Measurements from ENCODE around the gene ACTN1. TPM values are rescaled to one million over a fixed set of nuclear protein-coding genes. Genes with fewer than 3 reads are reported as not detected.

The ACTN1 gene
- total and polyA plus RNA-seq, 10 of the 15 experiments (the other 5 are each of a cell fraction or from before 2014, with no cell fraction given) = 0.14 to 39.4 (median 2.6) TPM

DNA sequence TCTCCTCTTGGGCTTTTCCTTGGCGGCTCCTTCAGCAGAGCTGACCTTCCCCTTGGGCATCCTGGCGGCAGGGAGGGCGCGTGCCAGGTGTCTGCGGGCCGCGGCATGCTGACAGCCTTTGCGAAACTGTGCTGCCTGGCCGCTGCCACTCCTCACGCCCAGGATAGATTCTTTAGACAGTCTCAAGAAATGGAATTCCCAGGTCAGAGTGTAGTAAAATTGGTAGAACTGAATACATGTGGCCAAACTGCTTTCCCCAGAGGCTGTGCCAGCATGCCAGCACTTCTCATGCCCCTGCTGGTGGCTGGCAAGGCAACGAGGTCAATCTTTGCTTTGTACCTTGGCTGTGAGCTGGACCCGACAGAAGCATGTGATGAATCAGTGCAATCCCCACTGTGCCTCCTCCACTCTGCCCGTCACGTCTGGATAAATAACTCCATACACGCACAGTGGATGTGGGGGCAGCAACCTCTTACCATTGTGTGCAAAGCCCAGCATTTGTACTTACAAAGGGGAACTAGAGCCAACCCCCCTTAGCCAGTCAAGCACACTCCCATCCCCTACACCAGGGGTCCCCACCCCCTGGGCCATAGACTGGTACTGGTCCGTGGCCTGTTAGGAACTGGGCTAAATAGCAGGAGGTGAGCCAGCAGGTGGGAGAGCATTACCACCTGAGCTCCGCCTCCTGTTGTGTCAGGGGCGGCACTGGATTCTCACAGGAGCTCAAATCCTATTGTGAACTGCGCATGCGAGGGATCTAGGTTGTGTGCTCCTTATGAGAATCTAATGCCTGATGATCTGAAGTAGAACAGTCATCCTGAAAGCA, 90.9 kb downstream of the ACTN1 start:
- H3K9ac ChIP-seq (ENCODE audit: control insufficient read depth, insufficient read depth, low read length) = no peak overlapping the region
- no peak overlapping the region for H2AFZ ChIP-seq (ENCODE audit: control insufficient read depth, low read depth, low read length)
- no peaks in the 10 kb centered on the region for H3K79me2 ChIP-seq (ENCODE audit: control insufficient read depth, insufficient read depth, low read length)
- no peak overlapping the region for H3K4me3 ChIP-seq
- H3K27ac ChIP-seq (ENCODE audit: control insufficient read depth, insufficient read depth) = no peak overlapping the region
- BruUV-seq (replicated peaks) = no TSS peak
- no peak for ATAC-seq
- no peak overlapping the region for H3K4me2 ChIP-seq (ENCODE audit: control insufficient read depth, insufficient read depth)
- no peaks in the 10 kb centered on the region for H4K20me1 ChIP-seq (ENCODE audit: control insufficient read depth, insufficient read depth)
- in situ Hi-C loops (cut with MboI) (no loop called here), intact Hi-C loops (cut with micrococcal nuclease; ENCODE audit: unreplicated experiment) (no loop called here)
- DNase-seq (ENCODE audit: low read depth, low spot score) = no peak
- POLR2A ChIA-PET = no interaction called here
- H3K9me3 ChIP-seq (replicated peaks; ENCODE audit: control insufficient read depth, insufficient read depth, low read length) = no peaks in the 10 kb centered on the region
- FAIRE-seq = no peak
- RAD21 ChIA-PET (ENCODE audit: unreplicated experiment) = no interaction called here
- SMC1A ChIA-PET (ENCODE audit: uncharacterized antibody, unreplicated experiment) = no interaction called here
- no peaks in the 10 kb centered on the region for H3K4me1 ChIP-seq (ENCODE audit: control insufficient read depth, insufficient read depth, low read length)
- 83% methylated on average over 20 of the region's 20 CpGs for WGBS (ENCODE audit: insufficient coverage, insufficient replicate concordance, low lambda C conversion rate, missing lambda C conversion rate)
- CTCF ChIA-PET = no interaction called here
- H3K27me3 ChIP-seq (replicated peaks in 1 of 2; ENCODE audit: control insufficient read depth in 2 of 2, insufficient read depth in 2 of 2, low read length in 1 of 2) = no peaks in the 10 kb centered on the region
- peaks cover 0 to 3% of the 10 kb centered on the region in 2 experiments; a peak in 2 of 4 replicates for H3K36me3 ChIP-seq (ENCODE audit: control insufficient read depth in 2 of 2, insufficient read depth in 2 of 2, low read length in 1 of 2)
- no peak for TF ChIP-seq SMARCA5 (IDR thresholded peaks at IDR 0.05)
- no peak for TF ChIP-seq HDAC2 (IDR thresholded peaks at IDR 0.05)
- TF ChIP-seq, protein P1, sequence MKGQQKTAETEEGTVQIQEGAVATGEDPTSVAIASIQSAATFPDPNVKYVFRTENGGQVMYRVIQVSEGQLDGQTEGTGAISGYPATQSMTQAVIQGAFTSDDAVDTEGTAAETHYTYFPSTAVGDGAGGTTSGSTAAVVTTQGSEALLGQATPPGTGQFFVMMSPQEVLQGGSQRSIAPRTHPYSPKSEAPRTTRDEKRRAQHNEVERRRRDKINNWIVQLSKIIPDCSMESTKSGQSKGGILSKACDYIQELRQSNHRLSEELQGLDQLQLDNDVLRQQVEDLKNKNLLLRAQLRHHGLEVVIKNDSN (IDR thresholded peaks at IDR 0.05; ENCODE audit: borderline replicate concordance, extremely low read length, insufficient read depth, low read depth, low read length) = no peak
- no peak for TF ChIP-seq EP300 (IDR thresholded peaks at IDR 0.05; ENCODE audit: borderline replicate concordance in 1 of 2, control insufficient read depth in 1 of 2, low read depth in 2 of 2, low read length in 2 of 2)
- TF ChIP-seq ASH2L (IDR thresholded peaks at IDR 0.05; ENCODE audit: borderline replicate concordance, low read depth) = no peak
- no peak for TF ChIP-seq FOXM1 (IDR thresholded peaks at IDR 0.05; ENCODE audit: low read depth, low read length)
- TF ChIP-seq, protein P2, sequence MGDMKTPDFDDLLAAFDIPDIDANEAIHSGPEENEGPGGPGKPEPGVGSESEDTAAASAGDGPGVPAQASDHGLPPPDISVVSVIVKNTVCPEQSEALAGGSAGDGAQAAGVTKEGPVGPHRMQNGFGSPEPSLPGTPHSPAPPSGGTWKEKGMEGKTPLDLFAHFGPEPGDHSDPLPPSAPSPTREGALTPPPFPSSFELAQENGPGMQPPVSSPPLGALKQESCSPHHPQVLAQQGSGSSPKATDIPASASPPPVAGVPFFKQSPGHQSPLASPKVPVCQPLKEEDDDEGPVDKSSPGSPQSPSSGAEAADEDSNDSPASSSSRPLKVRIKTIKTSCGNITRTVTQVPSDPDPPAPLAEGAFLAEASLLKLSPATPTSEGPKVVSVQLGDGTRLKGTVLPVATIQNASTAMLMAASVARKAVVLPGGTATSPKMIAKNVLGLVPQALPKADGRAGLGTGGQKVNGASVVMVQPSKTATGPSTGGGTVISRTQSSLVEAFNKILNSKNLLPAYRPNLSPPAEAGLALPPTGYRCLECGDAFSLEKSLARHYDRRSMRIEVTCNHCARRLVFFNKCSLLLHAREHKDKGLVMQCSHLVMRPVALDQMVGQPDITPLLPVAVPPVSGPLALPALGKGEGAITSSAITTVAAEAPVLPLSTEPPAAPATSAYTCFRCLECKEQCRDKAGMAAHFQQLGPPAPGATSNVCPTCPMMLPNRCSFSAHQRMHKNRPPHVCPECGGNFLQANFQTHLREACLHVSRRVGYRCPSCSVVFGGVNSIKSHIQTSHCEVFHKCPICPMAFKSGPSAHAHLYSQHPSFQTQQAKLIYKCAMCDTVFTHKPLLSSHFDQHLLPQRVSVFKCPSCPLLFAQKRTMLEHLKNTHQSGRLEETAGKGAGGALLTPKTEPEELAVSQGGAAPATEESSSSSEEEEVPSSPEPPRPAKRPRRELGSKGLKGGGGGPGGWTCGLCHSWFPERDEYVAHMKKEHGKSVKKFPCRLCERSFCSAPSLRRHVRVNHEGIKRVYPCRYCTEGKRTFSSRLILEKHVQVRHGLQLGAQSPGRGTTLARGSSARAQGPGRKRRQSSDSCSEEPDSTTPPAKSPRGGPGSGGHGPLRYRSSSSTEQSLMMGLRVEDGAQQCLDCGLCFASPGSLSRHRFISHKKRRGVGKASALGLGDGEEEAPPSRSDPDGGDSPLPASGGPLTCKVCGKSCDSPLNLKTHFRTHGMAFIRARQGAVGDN (IDR thresholded peaks at IDR 0.05) = no peak
- TF ChIP-seq SMAD1 (IDR thresholded peaks at IDR 0.05; ENCODE audit: low read depth, partially characterized antibody) = no peak
- TF ChIP-seq, protein P3, sequence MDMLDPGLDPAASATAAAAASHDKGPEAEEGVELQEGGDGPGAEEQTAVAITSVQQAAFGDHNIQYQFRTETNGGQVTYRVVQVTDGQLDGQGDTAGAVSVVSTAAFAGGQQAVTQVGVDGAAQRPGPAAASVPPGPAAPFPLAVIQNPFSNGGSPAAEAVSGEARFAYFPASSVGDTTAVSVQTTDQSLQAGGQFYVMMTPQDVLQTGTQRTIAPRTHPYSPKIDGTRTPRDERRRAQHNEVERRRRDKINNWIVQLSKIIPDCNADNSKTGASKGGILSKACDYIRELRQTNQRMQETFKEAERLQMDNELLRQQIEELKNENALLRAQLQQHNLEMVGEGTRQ (IDR thresholded peaks at IDR 0.05; ENCODE audit: borderline replicate concordance, low read depth, low read length) = no peak
- TF ChIP-seq ESRRA (IDR thresholded peaks at IDR 0.05; ENCODE audit: low read length) = no peak
- no peak for TF ChIP-seq TCF3 (IDR thresholded peaks at IDR 0.05; ENCODE audit: borderline replicate concordance, insufficient read depth, low read depth, low read length)
- TF ChIP-seq E4F1 (IDR thresholded peaks at IDR 0.05; ENCODE audit: borderline replicate concordance, partially characterized antibody) = no peak
- TF ChIP-seq GABPA (IDR thresholded peaks at IDR 0.05; ENCODE audit: low read depth) = no peak

Measured in GM12878 (cell line).